Kidney (tissue), 14 donors: Measurements from ENCODE around the gene TTC24. TPM values are rescaled to one million over a fixed set of nuclear protein-coding genes. Genes with fewer than 3 reads are reported as not detected.

Experiments used
- DNase-seq, 5 donors: peaks; one replicate each; pipeline ENCODE4 v3.0.0-alpha.2; 2013 to 2020
- FAIRE-seq: peaks from 2 replicates; lab custom pipeline; 2012; peaks lifted over from hg19 to GRCh38; lab: Jason Lieb, UNC
- H3K27ac ChIP-seq, 2 donors: one replicate each; pipeline ENCODE4 v1.7.0; 2013; ENCODE audit warnings: low read depth in 2 of 2, low read length in 2 of 2, inconsistent platforms in 1 of 2
- H3K27me3 ChIP-seq: one replicate; pipeline ENCODE4 v1.7.1; 2013; ENCODE audit warnings: low read length, inconsistent platforms; ENCODE audit not compliant: control insufficient read depth, insufficient read depth
- H3K36me3 ChIP-seq, 3 donors: one replicate each; pipeline versions ENCODE4 v1.7.0 to v1.7.1; 2013; ENCODE audit warnings: low read length in 3 of 3, control low read depth in 1 of 3, inconsistent platforms in 1 of 3; ENCODE audit not compliant: insufficient read depth in 3 of 3, control insufficient read depth in 2 of 3
- H3K4me1 ChIP-seq, 3 donors: one replicate each; pipeline versions ENCODE4 v1.7.0 to v1.7.1; 2013; ENCODE audit warnings: low read length in 3 of 3, inconsistent platforms in 1 of 3, low read depth in 1 of 3; ENCODE audit not compliant: control insufficient read depth in 2 of 3, insufficient read depth in 2 of 3
- H3K4me3 ChIP-seq, 3 donors: one replicate each; pipeline versions ENCODE4 v1.7.0 to v1.8.1; 2013; ENCODE audit warnings: low read length in 3 of 3, control low read depth in 1 of 3, inconsistent platforms in 1 of 3
- H3K9ac ChIP-seq, 3 donors: one replicate each; pipeline versions ENCODE4 v1.7.0 to v1.7.1; 2013; ENCODE audit warnings: low read length in 3 of 3, control low read depth in 1 of 3, inconsistent platforms in 1 of 3
- H3K9me3 ChIP-seq, 3 donors: one replicate each; pipeline versions ENCODE4 v1.7.0 to v1.7.1; 2013; ENCODE audit warnings: low read length in 3 of 3, control low read depth in 1 of 3, inconsistent platforms in 1 of 3; ENCODE audit not compliant: control insufficient read depth in 2 of 3, insufficient read depth in 1 of 3
- intact Hi-C: fragments of 100-400 bp; cut with DNase I; formaldehyde crosslinking; loops from one replicate; pipeline ENCODE4 v1.11.1; 2022
- polyA plus RNA-seq: library from polyadenylated mRNA; stranded (reverse); fragments of 350-450 nt; fragmentation: Illumina TruSeq; extraction: RNeasy Lipid Tissue Mini Kit (QIAGEN cat#74804); gene quantifications from one replicate; pipeline ENCODE4 v1.2.3, GENCODE V29; 2014; ENCODE audit warnings: low read depth, low replicate concordance; ENCODE audit not compliant: insufficient read depth
- total RNA-seq: library from RNA; stranded (reverse); fragmentation: NEBNext Ultra II Directional; extraction: Animal tissue kit (Norgen Biotek cat#: 25700); gene quantifications from one replicate; pipeline ENCODE4 v1.2.1, GENCODE V29; 2021
- TF ChIP-seq, protein P1 (sequence below): IDR thresholded peaks from 3 replicates; pipeline ENCODE4 v1.5.1; 2012; ENCODE audit warnings: mild to moderate bottlenecking, moderate library complexity, borderline replicate concordance; ENCODE audit not compliant: insufficient read depth; ENCODE audit errors: extremely low read depth
- donor health status: control.
- donor health status: control.
- donor health status: control.
- donor health status: control.
- donor health status: control.
- donor health status: DM: yes; HTN: yes; CAD: no.
- donor health status: Normal renal cell carcinoma (clear cell type).

Gene TTC24
- total and polyA plus RNA-seq, 2 donors from 2014 or later, result 0.57 TPM; not detected in 1

DNA sequence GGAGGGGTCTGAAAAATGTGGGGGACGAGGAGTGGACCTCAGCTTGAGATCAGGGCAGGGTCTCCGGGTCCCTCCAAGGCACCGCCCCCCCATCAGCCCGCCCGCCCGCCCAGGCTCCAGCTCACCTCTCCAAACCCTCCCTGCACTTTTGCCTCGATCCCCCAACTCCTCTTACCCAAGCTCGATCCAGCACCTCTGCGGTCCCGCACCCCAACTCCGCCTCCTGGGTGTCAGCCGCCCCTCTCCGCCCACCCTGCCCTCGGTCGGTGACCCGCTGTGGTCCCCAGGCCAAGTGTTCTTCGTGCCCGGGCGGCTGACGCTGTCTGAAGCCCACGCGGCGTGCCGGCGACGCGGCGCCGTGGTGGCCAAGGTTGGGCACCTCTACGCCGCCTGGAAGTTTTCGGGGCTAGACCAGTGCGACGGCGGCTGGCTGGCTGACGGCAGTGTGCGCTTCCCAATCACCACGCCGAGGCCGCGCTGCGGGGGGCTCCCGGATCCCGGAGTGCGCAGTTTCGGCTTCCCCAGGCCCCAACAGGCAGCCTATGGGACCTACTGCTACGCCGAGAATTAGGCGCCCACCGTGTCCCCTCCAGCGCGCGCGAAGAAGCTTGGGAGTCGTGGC lies 45.4 kb downstream of the TTC24 start:
- no peaks in the 10 kb centered on the region for H3K9me3 ChIP-seq
- no peaks in the 10 kb centered on the region for H3K36me3 ChIP-seq
- FAIRE-seq, result no peak
- no peak overlapping the region for H3K4me3 ChIP-seq
- H3K9ac ChIP-seq, result no peak overlapping the region
- intact Hi-C loops, result no loop called here
- TF ChIP-seq, protein P1, sequence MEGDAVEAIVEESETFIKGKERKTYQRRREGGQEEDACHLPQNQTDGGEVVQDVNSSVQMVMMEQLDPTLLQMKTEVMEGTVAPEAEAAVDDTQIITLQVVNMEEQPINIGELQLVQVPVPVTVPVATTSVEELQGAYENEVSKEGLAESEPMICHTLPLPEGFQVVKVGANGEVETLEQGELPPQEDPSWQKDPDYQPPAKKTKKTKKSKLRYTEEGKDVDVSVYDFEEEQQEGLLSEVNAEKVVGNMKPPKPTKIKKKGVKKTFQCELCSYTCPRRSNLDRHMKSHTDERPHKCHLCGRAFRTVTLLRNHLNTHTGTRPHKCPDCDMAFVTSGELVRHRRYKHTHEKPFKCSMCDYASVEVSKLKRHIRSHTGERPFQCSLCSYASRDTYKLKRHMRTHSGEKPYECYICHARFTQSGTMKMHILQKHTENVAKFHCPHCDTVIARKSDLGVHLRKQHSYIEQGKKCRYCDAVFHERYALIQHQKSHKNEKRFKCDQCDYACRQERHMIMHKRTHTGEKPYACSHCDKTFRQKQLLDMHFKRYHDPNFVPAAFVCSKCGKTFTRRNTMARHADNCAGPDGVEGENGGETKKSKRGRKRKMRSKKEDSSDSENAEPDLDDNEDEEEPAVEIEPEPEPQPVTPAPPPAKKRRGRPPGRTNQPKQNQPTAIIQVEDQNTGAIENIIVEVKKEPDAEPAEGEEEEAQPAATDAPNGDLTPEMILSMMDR, result no peak
- DNase-seq, result peak in 2 of 5 donors; percentile 14 to 79
- no peak overlapping the region for H3K27ac ChIP-seq
- H3K4me1 ChIP-seq, result peaks cover 0 to 15% (median 0%) of the 10 kb centered on the region in 3 donors
- peaks cover 12% of the 10 kb centered on the region for H3K27me3 ChIP-seq

DNA sequence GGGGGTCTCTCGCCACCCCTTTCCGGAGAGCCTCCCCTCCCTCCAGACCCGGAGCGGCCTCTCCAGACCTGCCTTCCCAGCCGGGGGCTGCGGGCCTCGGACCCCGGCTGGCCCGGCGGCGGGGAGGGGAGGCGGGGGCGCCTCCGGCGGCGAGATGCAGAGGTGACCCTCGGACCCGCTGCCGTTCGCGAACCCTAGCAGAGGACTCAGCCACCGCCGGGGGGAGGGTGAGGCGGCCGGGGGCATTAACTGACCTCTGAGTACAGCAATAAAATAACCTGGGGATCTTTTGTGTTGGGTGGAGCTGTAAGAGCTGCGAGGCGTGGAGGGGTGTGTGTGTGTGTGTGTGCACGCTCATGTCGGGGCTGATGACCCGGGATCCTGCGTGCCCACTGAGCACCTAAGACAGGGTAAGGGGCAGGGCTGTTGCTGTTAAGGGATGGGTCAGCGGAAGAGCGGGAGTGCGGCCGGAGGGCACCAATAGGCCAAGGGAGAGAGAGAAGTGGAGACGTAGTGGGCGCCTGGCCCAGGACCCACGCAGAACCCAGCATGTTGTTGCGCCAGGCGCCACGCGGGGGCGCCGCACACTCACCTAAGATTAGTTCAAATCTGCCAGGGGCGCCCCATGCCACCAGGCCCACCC lies 46.0 kb downstream of the TTC24 start:
- H3K27ac ChIP-seq, result no peak overlapping the region
- FAIRE-seq (no peak), DNase-seq (peak; percentile 62 to 77 (median 71))
- H3K36me3 ChIP-seq, result no peaks in the 10 kb centered on the region
- intact Hi-C loops, result no loop called here
- H3K4me1 ChIP-seq, result peaks cover 0 to 15% (median 0%) of the 10 kb centered on the region in 3 donors
- peak overlapping the region in 1 of 3 donors; percentile 44 for H3K4me3 ChIP-seq
- TF ChIP-seq, protein P1, result peak; percentile 77
- H3K27me3 ChIP-seq, result peaks cover 12% of the 10 kb centered on the region
- no peak overlapping the region for H3K9ac ChIP-seq
- no peaks in the 10 kb centered on the region for H3K9me3 ChIP-seq

DNA sequence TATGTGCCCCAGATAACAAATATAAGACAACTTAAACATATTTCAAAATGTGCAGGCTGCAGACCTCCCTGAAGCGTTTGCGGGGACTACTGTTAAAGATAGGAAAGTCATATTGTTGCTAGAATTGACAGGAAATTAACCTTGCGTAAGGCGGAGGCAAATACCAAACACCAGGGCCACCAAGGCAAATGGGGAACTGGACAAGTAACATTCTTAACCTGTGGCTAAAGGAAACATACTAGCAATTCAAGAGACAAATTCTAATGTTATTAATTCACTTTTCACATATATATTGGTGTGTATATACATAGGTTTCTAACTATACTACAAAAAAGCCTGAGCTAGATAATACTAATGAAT lies 46.5 kb downstream of the TTC24 start:
- Histone ChIP-seq H3K27ac (no peak overlapping the region), H3K4me3 (peak overlapping the region in 1 of 3 donors; percentile 44), H3K36me3 (no peaks in the 10 kb centered on the region), H3K4me1 (peaks cover 0 to 15% (median 0%) of the 10 kb centered on the region in 3 donors), H3K9ac (no peak overlapping the region), H3K9me3 (no peaks in the 10 kb centered on the region), H3K27me3 (peaks cover 12% of the 10 kb centered on the region)
- TF ChIP-seq, protein P1, result no peak
- DNase-seq, result no peak
- FAIRE-seq, result no peak
- intact Hi-C loops, result no loop called here
